K562 (cell line): Measurements from ENCODE around the gene ZEB2. TPM values are rescaled to one million over a fixed set of nuclear protein-coding genes. Genes with fewer than 3 reads are reported as not detected.
A peak's percentile ranks its signal among the peaks of the same experiment; 100 is the strongest.

Experiments used
- ARID1B ChIP-seq: fragments of 450-650 bp; IDR thresholded peaks from 2 replicates; pipeline ENCODE4 v1.6.1; 2016; ENCODE audit warnings: antibody characterized with exemption, mild to moderate bottlenecking, inconsistent platforms
- CCNT2 ChIP-seq: IDR thresholded peaks from 2 replicates; pipeline ENCODE4 v1.6.1; 2011; ENCODE audit warnings: borderline replicate concordance, low read depth, mild to moderate bottlenecking, moderate library complexity, mixed read lengths, low read length; ENCODE audit not compliant: insufficient read length; ENCODE audit errors: extremely low read depth
- FOSL1 ChIP-seq: fragments of 200-800 bp; sonication (Bioruptor generic); conservative IDR thresholded peaks from 2 replicates; pipeline ENCODE4 v1.6.1; 2016; ENCODE audit warnings: missing genetic modification characterization, missing compliant biosample characterization
- POLR2AphosphoS5 ChIP-seq: IDR thresholded peaks from 2 replicates; pipeline ENCODE4 v1.6.1; 2011; ENCODE audit warnings: mild to moderate bottlenecking, low read depth, low read length, moderate library complexity; ENCODE audit not compliant: control insufficient read depth, insufficient read depth
- STAT5A ChIP-seq: IDR thresholded peaks from 2 replicates; pipeline ENCODE4 v1.6.1; 2012; ENCODE audit warnings: low read length, inconsistent platforms, borderline replicate concordance
- ZKSCAN1 ChIP-seq: fragments of 150-350 bp; IDR thresholded peaks from 2 replicates; pipeline ENCODE4 v1.6.1; 2016; ENCODE audit warnings: low read depth, low read length
- ZNF586 ChIP-seq: fragments of 450-650 bp; formaldehyde crosslinking; conservative IDR thresholded peaks from 2 replicates; pipeline ENCODE4 v1.4.0; 2020; ENCODE audit warnings: mild to moderate bottlenecking, moderate library complexity
- polyA plus RNA-seq, 8 experiments: library from polyadenylated mRNA; depleted of rRNA in 4 of 8; stranded (reverse) in 5 of 8; unstranded in 3 of 8; fragments of >200 nt; fragmentation: Nextera tagmentation in 2 of 8; fragmentation: Illumina TruSeq in 1 of 8; extraction: Ambion mirVana in 2 of 8; extraction: Trizol in 1 of 8; gene quantifications; 2 replicates each; pipeline versions ENCODE4 v1.2.1 to v1.2.3, GENCODE V29; 2011 to 2014; ENCODE audit warnings: inconsistent platforms in 1 of 8, missing spikeins in 1 of 8
- total RNA-seq, 7 experiments: library from RNA; depleted of rRNA in 6 of 7; stranded (reverse); fragments of >200 nt in 6 of 7; fragmentation: Illumina TruSeq in 2 of 7; extraction: Trizol in 2 of 7; gene quantifications; 2 replicates each; pipeline versions ENCODE4 v1.2.1 to v1.2.3, GENCODE V29; 2011 to 2021; ENCODE audit warnings: low replicate concordance in 1 of 7
- TF ChIP-seq, protein P1 (sequence below): fragments of 450-650 bp; IDR thresholded peaks from 2 replicates; pipeline ENCODE4 v1.6.1; 2018; ENCODE audit not compliant: partially characterized antibody

ZEB2 gene
- total and polyA plus RNA-seq, 9 of the 15 experiments (the other 6 are each of a cell fraction or from before 2014, with no cell fraction given), result 15.1 to 113 (median 72.3) TPM

GRCh38 chr2:144509001-144509878 is 10.7 kb downstream of the ZEB2 start (continued):
- TF ChIP-seq, protein P1, sequence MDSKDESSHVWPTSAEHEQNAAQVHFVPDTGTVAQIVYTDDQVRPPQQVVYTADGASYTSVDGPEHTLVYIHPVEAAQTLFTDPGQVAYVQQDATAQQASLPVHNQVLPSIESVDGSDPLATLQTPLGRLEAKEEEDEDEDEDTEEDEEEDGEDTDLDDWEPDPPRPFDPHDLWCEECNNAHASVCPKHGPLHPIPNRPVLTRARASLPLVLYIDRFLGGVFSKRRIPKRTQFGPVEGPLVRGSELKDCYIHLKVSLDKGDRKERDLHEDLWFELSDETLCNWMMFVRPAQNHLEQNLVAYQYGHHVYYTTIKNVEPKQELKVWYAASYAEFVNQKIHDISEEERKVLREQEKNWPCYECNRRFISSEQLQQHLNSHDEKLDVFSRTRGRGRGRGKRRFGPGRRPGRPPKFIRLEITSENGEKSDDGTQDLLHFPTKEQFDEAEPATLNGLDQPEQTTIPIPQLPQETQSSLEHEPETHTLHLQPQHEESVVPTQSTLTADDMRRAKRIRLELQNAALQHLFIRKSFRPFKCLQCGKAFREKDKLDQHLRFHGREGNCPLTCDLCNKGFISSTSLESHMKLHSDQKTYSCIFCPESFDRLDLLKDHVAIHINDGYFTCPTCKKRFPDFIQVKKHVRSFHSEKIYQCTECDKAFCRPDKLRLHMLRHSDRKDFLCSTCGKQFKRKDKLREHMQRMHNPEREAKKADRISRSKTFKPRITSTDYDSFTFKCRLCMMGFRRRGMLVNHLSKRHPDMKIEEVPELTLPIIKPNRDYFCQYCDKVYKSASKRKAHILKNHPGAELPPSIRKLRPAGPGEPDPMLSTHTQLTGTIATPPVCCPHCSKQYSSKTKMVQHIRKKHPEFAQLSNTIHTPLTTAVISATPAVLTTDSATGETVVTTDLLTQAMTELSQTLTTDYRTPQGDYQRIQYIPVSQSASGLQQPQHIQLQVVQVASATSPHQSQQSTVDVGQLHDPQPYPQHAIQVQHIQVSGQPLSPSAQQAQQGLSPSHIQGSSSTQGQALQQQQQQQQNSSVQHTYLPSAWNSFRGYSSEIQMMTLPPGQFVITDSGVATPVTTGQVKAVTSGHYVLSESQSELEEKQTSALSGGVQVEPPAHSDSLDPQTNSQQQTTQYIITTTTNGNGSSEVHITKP, result peak; percentile 30
- TF ChIP-seq ARID1B, result peak; percentile 26; the same call in 1 of the 2 replicates
- TF ChIP-seq CCNT2, result peak; percentile 14
- peak; percentile 36; the same call in 1 of the 2 replicates for TF ChIP-seq POLR2AphosphoS5
- TF ChIP-seq ZKSCAN1, result no peak
- TF ChIP-seq STAT5A, result 0 out of 2 replicates have a peak, but pooled peaks have one; percentile 4
- no peak for TF ChIP-seq FOSL1 (tag)
- TF ChIP-seq ZNF586 (CRISPR knock-in tag), result no peak
